C4-2B (cell line): ENCODE data around the gene B3GLCT.

Experiments
- CTCF ChIP-seq: fragments of 450-650 bp; conservative IDR thresholded peaks from 2 replicates; pipeline ENCODE4 v1.5.1; 2017; ENCODE audit warnings: mild to moderate bottlenecking
- ZFX ChIP-seq: fragments of 450-650 bp; IDR thresholded peaks from 2 replicates; pipeline ENCODE4 v1.6.1; 2017

GRCh38 chr13:31240921-31241320 lies 41.1 kb downstream of the B3GLCT start:
- no peak for TF ChIP-seq CTCF
- TF ChIP-seq ZFX: no peak
